Measurements from ENCODE around the gene CAPN9.

CAPN9 gene

DNA sequence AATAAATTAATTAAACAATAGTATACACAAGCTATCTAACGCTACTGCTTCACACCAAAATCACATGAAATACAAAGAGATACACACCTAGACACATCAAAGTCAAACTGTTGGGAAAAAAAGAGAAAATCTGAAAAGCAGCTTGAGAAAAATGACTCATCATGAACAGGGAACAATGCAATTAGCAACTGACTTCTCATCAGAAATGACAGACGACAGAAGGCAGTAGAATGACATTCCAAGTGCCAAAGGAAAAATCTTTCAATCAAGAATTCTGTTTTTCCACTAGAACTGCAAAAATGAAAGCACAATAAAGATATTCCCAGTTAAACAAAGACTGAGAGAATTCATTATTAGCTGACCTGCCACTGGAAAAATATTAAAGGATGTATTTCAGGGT, 57.2 kb downstream of the CAPN9 start:
- no peak for DNase-seq

DNA sequence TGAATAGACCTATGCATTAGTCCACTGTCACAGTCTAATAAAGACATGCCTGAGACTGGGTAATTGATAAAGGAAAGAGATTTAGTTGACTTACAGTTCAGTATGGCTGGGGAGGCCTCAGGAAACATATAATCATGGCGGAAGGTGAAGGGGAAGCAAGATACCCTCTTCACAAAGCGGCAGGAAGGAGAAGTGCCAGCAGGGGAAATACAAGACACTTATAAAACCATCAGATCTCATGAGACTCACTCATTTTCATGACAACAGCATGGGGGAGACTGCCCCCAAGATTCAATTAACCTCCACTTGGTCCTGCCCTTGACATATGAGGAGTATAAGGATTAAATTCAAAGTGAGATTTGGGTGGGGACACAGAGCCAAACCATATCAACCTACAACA, 59.4 kb downstream of the CAPN9 start:
- no peak for DNase-seq

DNA sequence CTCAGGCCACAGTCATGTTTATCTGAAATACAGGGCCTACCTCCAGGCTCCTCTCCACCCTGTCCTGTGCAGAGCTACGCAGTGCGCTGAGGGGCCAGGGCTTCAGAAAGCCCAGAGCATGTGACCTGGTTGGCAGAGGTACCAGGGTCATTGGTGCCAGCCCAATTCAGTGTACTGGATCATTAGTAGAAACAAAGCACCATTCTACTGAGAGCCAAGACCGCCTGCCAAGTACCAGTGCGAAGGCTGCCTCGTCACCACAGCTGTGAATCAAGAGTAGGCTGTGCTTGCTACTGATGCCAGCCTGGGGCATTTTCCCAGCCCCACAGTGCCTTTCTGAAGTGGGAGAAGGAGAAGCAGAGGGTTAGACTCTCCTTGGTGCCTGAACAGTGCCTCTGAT, 59.8 kb downstream of the CAPN9 start:
- no peak for DNase-seq

DNA sequence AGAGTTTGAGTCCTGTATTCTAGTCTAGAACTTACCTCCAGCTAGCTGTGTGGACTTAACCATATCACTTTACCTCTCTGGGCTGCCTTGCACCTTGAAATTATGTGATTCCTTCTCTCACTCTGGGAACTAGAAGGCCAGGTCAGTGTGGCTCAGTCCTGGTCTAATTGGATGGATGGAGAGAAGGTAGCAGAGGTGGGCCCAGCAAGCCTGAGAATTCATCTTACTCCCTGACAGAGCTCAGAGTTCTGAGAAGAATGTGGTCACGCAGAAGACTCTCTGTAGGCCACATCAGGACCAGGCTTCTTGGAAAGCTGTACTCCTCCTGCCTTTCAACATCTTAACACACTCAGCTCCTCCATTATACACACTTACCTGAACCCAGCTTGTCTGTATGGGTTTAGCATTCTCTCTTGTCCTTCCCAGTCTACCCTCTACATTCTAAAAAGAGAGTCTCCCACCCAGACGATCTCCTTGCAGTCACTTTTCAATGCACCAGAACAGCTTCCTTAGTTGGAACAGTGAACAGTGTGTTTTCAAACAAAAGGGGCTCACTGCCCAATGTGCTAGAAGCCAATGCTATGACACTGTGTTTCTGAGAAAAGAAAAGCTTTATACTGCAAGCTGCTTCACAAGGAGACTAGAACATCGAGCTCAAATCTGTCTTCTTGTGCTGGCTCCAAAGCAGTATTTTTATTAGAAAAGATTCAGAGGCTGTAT, 60.5 kb downstream of the CAPN9 start:
- DNase-seq: no peak

DNA sequence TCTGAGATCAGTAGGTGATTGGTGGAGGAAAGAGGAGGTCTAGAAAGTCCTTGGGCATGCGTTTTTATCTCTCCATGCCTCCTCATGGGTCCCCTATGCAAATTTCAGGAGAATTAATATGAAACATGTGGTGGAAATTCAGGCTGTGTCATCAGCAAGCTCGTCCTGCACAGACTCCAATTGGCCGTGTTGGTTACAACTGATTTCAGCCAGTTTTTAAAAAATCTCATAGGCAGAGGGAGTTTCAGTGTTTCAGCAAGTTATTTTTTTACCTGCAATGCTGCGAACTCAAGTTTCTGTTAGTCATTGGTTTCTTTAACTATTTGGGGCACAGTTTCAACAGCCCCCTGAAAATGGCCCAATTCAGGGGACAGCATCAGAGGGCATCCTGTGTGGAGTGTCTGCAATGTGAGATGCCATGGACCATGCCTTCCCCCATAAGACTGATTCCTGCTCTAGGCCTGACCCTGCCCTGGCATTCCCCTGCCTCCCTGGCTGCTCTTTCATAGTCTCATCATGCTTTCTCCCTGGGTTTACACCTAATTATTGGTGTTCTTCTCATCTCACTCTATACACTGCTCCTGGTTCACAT, 61.2 kb downstream of the CAPN9 start:
- DNase-seq: no peak

DNA sequence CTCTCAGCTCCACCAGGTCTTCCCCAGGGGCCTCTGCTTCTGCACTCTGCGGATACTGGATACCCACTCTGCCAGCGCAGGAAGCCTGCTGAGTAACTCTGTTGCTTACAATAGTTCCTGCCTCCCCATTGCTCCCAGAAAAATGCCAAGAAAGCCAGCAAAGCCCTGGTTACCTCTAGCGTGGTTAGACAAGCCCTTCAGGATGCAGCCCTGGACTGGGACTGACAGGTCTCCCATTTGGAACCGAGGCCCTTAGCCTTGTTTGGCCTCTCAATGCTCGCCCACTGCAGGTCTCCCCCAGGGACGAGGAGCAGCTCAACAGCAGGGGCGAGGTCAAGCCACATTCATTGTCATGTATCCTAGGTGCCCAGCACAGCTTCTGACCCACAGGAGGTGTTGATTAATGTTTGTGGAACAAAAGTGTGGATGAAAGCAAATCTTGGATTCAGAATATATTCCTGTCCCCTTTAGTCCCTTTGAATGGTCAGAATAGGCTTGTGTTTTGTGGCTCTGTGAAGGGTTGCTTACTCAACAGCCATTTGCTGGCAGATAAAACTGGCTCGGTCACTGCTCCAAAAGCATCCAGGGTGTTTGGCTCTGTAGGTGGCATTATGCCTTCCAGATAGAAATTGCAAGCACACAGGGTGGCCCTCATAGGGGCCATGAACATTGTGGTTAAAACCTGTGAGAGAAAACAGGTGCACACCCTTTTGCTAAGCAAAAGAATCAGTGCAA, 62.2 kb downstream of the CAPN9 start:
- no peak for DNase-seq

DNA sequence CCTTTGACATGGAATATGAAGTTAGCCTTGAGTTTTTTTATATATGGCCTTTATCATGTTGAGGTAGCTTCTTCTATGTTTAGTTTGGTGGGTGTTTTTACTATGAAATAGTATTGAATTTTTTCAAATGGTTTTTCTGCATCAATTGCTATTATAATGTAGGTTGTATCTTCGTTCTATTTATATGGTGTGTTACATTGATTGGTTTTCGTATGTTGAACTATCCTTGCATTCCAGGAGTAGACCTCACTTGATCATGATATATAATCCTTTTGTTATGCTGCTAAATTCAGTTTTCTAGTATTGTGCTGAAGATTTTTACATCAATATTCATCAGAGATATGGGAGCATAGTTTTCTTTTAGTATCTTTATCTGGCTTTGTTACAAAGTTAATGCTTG, 65.4 kb downstream of the CAPN9 start:
- no peak for DNase-seq

DNA sequence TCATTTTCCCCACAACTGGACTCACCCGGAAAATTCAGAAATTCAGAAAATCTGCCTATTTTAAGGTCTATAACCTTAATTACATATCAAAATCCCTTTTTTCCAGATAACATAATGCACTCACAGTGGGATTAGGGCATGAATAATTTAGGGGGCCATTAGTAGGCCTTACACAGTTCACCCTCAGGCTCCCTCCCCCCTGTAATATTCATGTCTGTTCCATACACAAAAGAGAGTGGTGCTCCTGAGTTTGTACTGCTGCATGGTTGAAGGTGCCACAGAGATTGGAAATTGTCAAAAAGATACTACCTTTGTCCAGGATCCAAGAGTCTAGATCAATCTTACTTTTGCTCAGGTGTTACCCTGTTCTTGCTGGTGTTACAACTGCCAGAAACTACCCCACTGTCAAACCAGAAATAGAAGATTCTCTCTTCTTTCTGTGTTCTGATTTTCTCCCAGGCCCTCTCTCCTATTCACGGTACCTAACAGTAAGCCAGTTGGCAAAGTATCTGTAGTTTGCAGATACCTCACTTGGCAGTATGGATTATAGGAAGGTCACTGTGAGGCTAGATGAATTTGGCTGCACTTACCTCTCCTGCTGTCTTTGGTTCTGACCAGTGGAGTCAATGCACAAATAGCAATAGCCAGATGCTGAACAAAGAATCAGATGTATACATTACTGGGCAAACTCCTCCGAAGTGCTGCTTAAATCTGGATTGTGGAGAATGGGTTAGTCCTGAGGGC, 67.9 kb downstream of the CAPN9 start:
- no peak for DNase-seq

DNA sequence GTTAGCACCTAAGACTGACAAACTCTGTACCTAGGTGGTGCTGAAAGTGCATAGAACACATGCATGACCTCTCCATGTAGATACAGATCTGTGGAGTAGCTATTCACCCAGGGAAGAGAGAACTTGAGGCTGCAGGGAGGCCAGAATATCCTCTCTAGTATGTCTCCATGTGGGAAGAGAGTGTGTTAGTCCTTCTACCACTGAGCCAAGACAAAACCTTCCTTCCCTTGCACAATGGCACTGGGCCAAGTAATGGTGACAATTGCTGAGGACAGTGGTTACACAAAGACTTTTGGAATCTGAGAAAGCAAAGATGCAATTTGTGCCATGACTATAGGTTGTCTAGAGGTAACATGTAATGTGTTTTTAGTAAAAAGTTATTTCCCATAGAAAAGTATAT, 68.8 kb downstream of the CAPN9 start:
- no peak for DNase-seq

DNA sequence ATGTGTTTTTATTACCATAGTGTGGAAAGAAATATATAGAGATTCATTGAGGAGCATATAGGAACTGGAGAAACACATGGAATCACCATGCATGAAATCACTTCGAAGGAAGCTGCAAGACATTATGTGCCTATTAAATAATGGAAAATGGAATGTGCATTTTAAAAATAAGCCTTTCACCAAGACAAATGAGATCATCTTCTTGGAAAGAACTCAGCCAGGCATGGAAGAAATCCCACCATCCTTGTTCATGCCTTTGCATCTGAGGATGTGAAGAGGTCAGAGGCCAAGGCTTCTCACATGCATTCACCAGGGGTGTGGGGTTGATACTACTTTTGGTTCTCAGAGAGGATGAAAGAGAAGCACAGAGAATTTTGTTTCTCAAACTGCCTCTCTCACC, 71.2 kb downstream of the CAPN9 start:
- DNase-seq: no peak

DNA sequence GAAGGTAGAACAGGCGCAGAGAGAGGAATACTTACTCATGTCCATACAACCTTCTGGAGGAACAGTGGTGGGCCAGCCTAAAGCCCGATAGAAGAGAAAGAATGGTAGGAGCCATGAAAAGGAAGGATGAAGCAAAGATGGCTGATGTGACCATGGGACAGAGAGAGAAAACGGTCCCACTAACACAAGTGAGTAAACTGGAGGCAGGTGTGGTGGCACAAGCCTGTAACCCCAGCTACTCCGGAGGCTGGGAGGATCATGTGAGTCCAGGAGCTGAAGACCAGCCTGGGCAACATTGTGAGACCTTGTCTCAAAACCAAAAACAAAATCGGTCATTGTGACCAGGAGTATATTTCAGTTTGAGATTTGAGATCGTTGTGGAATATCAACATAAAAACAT, 71.7 kb downstream of the CAPN9 start:
- DNase-seq: no peak

DNA sequence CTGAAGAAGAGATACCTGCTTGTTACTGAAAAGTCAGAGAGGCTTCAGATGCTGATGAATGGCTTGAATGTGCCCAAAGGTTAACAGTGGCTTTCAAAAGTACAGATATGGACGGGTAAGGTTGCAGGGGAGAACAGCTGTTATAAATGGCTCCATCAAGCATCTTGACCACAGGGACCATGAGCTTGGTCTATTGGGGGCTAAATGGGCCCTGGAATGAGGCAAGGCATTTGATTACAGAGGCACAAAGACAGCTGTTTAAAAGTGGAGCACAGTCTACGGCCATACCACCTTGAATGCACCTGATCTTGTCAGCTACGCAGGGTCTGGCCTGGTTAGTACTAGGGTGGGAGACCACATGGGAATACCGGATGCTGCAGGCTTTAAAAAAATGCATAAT, 72.8 kb downstream of the CAPN9 start:
- DNase-seq: no peak

DNA sequence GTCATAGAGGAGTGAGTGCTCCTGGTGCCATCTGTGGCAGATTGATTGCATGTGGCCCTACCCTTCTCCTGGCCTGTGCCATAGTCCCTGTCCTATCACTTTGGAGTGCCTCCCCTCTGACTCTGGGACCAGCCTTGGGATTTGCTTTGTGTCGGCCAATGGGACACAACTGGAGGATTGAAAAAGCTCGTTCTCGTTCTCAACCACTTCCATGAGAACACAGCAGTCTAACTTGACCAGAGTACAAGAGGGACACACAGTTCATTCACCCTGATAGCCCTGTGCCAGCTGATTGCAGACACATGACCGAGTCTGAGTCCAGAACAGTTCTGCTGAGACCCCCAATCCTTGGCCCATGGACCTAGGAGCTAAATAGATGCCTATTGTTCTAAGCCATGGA, 73.4 kb downstream of the CAPN9 start:
- no peak for DNase-seq

DNA sequence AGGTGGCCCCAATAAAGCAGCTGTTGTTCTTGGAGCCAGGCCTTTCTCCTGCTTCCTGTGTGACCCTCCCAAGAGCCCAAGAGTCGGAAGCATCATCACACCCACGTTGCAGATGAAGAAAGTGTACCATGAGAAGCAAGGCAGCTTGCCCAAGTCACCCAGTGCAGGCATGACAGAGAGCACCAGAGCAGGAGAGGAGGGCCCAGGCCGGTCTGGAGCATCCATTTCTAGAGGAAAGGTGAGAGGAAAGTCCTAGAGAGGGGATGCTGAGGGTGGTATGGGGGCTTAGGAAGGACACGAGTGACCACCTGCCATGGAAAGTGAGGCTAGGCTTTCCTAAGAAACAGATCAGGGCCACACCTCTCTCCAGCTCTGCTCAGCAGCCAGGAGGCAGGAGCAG, 74.2 kb downstream of the CAPN9 start:
- no peak for DNase-seq

DNA sequence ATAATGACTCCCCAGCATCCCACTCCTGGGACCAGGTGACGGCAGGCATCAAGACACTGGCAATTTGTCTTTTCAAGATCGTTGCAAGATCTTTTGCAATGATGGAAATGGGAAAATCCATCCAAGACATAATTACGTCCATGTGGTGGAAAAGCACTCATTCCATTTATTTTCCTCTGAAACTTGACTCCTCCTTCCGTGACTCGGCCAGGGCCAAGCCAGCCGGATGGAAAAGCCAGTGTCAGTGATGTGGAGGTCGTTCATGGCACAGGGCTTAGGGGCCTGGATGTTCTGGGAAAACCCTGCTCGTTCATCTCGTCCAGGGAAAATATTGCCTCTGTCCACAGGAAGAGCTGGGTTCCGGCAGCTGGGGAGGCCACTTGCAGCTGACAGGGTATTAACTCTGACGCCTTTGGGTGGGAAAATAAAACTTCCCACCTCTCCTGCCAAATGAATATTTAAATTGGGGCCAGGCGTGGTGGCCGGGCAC, 74.9 kb downstream of the CAPN9 start:
- DNase-seq: no peak

DNA sequence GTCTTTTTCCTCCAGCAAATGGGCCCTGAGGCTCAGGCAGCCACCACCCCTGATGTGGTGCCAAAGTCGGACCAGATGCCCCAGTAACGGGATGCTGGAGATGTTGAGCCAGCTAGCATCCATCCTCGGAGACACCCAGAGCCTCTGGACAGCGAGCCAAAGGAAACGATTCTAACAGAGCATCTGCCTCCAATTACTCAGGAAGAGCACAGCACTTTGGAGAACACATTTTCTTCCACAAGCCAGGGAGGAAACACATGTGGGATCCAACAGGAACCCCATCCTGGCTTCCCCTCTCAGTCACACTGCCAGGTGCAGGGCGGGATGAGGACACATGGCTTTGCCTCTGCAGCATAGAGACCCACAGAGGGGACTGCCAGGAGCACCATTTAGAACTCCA, 76.2 kb downstream of the CAPN9 start:
- DNase-seq: no peak

DNA sequence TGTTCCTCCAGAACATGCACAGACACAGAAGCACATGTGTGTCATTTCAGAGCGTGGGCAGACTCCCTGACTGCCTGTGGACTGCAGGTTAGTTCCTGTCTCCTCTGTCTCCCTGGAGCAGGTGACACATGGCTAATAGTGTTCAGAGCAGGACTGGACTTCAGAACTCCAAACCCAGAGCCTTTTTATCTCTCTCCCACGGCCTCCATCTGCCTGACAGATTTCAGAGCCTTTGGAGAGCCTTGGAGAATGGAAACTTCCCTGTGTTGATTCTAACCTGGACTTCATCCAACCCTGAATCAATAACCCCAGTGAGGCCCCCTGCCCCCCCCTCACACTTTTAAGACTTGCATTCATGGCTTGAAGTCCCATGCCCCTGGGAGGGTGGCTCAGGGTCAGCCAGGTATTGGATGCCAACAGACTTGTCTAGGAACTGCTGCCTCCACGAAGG, 76.8 kb downstream of the CAPN9 start:
- no peak for DNase-seq

DNA sequence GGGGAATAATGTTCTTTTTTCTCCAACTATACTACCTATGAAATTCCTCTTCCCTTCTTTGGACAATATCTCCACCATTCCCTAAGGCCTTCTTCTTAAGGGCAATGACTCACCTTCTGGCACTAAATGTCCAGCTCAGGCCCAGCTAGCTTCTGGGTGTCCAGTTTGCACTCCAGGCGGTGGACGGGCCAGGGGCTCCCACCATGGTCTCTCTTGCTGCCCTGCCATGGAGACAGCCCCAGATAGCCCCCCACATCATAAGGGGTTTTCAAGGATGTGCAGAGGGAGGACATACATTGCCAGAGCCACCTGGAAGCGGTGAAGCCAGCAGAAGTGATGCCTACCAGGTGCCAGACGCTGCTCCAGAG, 77.3 kb downstream of the CAPN9 start:
- DNase-seq: no peak

DNA sequence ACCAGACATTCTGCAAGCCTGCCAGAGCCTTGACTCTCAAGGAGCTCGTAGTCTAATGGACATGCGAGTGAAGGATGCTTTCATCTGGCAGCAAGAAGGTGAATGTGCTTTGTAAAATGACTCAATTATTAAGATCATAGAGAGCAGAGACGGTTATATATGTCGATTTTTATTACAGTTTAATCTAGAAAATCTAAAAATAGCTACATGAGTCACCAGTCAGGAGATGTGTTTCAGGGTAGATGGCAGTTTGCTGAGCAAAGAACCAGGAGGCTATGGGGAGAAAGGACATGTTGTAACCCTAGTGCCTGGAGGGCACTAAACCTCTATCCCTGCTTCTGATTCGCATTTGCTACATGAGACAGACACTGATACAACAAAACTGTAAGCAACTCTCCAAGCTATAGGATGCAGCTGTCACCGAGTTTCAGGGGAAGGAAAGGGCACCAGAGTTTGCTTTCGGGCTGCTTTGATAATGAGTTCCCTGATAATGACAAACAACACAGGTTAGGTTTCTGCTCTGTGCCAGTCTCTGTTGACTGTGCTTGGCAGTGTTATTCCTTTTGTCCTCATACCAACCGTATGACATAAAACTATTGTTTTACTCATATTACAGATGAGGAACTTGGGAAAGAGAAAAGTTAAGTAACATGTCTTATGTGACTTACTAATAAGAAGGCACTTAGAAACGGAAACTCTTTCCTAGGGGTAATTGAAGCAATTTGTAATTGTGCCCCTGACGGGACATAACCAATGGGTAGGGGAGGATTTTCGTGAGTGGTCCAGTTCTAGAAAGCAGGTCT, 77.9 kb downstream of the CAPN9 start:
- DNase-seq: peak; percentile 62

DNA sequence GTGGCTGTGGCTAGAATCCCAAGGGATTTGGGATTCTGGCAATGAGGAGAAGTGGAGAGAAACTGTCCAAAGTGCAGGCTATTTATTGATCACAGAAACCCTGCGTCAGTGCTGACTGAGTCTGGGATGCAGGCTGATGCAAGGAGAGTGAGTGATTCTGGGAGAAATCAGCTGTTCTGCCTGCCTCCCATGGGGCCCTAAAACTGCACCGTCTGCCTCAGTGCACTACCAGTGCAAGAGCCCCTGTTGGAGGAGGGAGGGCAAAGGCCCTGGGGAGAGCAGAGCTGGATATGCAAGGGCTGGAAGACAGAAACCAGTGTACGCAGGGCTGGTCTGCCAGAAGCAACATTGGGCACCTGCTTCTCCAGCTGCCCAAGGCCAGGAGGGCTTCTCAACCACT, 78.6 kb downstream of the CAPN9 start:
- DNase-seq: no peak

DNA sequence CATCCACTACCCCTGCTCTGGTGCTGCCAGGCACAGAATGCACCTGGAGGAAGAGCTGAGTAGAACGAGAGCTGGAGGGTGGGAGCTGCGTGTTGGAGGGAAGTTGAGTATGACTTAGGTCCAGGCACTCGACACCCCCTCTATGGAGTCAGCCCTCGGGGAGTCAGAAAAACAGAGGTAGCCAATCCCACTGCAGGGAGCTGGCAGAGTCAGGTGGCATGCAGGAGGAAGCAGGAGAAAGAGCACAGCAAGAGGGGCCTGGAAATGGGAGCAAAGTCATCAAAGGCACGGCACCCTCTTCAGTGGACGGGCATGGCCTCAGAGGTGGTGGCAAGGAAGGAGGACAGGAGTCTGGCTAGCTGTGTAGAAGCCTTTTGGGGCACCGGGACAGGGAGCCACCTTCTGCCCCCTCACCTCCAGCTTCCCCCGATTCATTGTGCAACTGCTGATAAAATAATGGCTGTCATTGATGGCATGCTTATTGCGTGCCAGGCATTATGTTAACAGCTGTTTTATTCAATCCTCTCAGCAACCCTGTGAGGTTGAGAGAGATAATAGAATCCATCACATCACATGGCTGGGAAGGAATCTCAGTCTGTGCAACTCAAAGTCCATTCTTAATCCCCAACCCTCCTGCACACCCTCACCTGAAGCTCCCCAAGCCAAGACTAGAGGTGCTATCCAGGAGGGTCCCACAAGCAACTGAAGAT, 79.1 kb downstream of the CAPN9 start:
- no peak for DNase-seq

DNA sequence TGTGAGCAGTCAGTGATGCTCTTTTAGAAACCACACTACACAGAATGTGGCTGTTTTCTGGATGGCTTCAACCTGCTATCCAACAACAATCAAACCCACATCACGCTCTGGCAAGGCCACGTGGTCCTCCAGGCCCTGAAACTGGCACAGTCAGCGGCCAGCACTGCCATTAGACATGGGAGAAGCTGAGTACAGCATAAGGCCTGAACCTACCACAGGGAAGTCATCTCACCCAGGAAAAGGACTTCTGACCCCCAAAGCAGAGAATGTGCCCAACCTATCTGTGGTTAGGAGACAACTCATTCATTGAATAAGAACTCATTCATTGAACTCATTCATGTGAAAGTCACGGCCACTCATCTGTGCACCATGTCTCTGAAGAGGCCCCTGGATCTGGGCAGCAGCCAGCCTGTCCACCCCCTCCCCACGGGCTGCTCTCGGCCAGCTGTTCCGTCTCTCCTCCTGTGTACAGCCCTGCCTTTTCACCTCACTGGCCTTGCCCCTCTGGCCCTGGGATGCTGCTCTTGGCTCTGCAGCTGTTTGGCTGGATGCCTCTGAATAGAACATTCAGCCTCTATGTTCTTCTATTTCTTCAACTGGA, 80.0 kb downstream of the CAPN9 start:
- DNase-seq: no peak

Measured in T1000 (cell line).